ENCODE results near the gene CTBP2.

The CTBP2 gene

GRCh38 chr10:125048094-125048864, 112.1 kb downstream of the CTBP2 start:
- in situ Hi-C loops (cut with HindIII; ENCODE audit: low sequenced_read_pairs), result no loop called here
- peak; percentile 78 for DNase-seq (ENCODE audit: low read depth)
- no peak overlapping the region for H3K4me3 ChIP-seq (ENCODE audit: low read depth, low read length)
- peak; percentile 98 for TF ChIP-seq CTCF (IDR thresholded peaks at IDR 0.05; ENCODE audit: low read depth, low read length, missing control alignments)

GRCh38 chr10:125043841-125044658, 116.3 kb downstream of the CTBP2 start:
- no peak overlapping the region for H3K4me3 ChIP-seq (ENCODE audit: low read depth, low read length)
- in situ Hi-C loops (cut with HindIII; ENCODE audit: low sequenced_read_pairs), result loop anchor here (5.0 kb wide), 1 partner anchor 52 kb away; no protein-coding TSS in a partner anchor
- TF ChIP-seq CTCF (IDR thresholded peaks at IDR 0.05; ENCODE audit: low read depth, low read length, missing control alignments), result no peak
- DNase-seq (ENCODE audit: low read depth), result no peak

- no peak for DNase-seq (ENCODE audit: low read depth)
- in situ Hi-C loops (cut with HindIII; ENCODE audit: low sequenced_read_pairs), result loop anchor here (5.0 kb wide), 1 partner anchor 50 kb away; no protein-coding TSS in a partner anchor
- no peak for TF ChIP-seq CTCF (IDR thresholded peaks at IDR 0.05; ENCODE audit: low read depth, low read length, missing control alignments)
- H3K4me3 ChIP-seq (ENCODE audit: low read depth, low read length), result no peak overlapping the region
Measured at GRCh38 chr10:125041856-125042506, 118.4 kb downstream of the CTBP2 start.

GRCh38 chr10:125039354-125039769, 121.0 kb downstream of the CTBP2 start:
- no peak for DNase-seq (ENCODE audit: low read depth)
- no peak for TF ChIP-seq CTCF (IDR thresholded peaks at IDR 0.05; ENCODE audit: low read depth, low read length, missing control alignments)
- in situ Hi-C loops (cut with HindIII; ENCODE audit: low sequenced_read_pairs), result no loop called here
- H3K4me3 ChIP-seq (ENCODE audit: low read depth, low read length), result no peak overlapping the region

- no peak overlapping the region for H3K4me3 ChIP-seq (ENCODE audit: low read depth, low read length)
- DNase-seq (ENCODE audit: low read depth), result no peak
- TF ChIP-seq CTCF (IDR thresholded peaks at IDR 0.05; ENCODE audit: low read depth, low read length, missing control alignments), result no peak
- in situ Hi-C loops (cut with HindIII; ENCODE audit: low sequenced_read_pairs), result no loop called here
Measured at GRCh38 chr10:125038637-125039036, 121.7 kb downstream of the CTBP2 start.

GRCh38 chr10:125037145-125037877, 123.1 kb downstream of the CTBP2 start:
- H3K4me3 ChIP-seq (ENCODE audit: low read depth, low read length), result no peak overlapping the region
- DNase-seq (ENCODE audit: low read depth), result no peak
- in situ Hi-C loops (cut with HindIII; ENCODE audit: low sequenced_read_pairs), result no loop called here
- no peak for TF ChIP-seq CTCF (IDR thresholded peaks at IDR 0.05; ENCODE audit: low read depth, low read length, missing control alignments)
